Lung (tissue), 12 donors: ENCODE data around the gene EPHB1. TPM values are rescaled to one million over a fixed set of nuclear protein-coding genes. Genes with fewer than 3 reads are reported as not detected.

Source experiments
- ATAC-seq: fragments of 200-7000 bp; cut with Tn5 transposase; one replicate; pipeline ENCODE4 v1.9.1; 2020; ENCODE audit warnings: moderate number of reproducible peaks; ENCODE audit not compliant: insufficient read depth, low FRiP score
- DNase-seq, 3 donors: peaks; one replicate each; pipeline ENCODE4 v3.0.0-alpha.2; 2013 to 2017
- H3K27ac ChIP-seq, 2 donors: one replicate each; pipeline ENCODE4 v1.5.1; 2013; ENCODE audit warnings: mild to moderate bottlenecking in 2 of 2, moderate library complexity in 2 of 2, control low read depth in 1 of 2, inconsistent platforms in 1 of 2, low read depth in 1 of 2, low read length in 1 of 2
- H3K27me3 ChIP-seq, 3 donors: one replicate each; pipeline ENCODE4 v1.5.1; 2013; ENCODE audit warnings: low read length in 2 of 3; ENCODE audit not compliant: control insufficient read depth in 3 of 3, insufficient read depth in 3 of 3
- H3K36me3 ChIP-seq, 4 donors: one replicate each; pipeline ENCODE4 v1.5.1; 2013; ENCODE audit warnings: low read length in 4 of 4, mild to moderate bottlenecking in 1 of 4, moderate library complexity in 1 of 4; ENCODE audit not compliant: control insufficient read depth in 4 of 4, insufficient read depth in 4 of 4
- H3K4me1 ChIP-seq, 5 donors: one replicate each; pipeline ENCODE4 v1.5.1; 2013; ENCODE audit warnings: low read length in 5 of 5, mild to moderate bottlenecking in 2 of 5, moderate library complexity in 1 of 5; ENCODE audit not compliant: control insufficient read depth in 5 of 5, insufficient read depth in 5 of 5
- H3K4me3 ChIP-seq: one replicate; pipeline ENCODE4 v1.5.1; 2013; ENCODE audit warnings: mild to moderate bottlenecking, control low read depth, moderate library complexity
- H3K9ac ChIP-seq, 2 donors: one replicate each; pipeline ENCODE4 v1.5.1; 2013; ENCODE audit warnings: low read length in 2 of 2, control low read depth in 1 of 2; ENCODE audit not compliant: insufficient read depth in 1 of 2
- H3K9me3 ChIP-seq, 4 donors: one replicate each; pipeline ENCODE4 v1.5.1; 2013; ENCODE audit warnings: low read length in 3 of 4, mild to moderate bottlenecking in 1 of 4, moderate library complexity in 1 of 4; ENCODE audit not compliant: control insufficient read depth in 4 of 4, insufficient read depth in 3 of 4
- CTCF ChIP-seq: IDR thresholded peaks from 2 replicates; pipeline ENCODE4 v1.5.1; 2012; ENCODE audit warnings: mild to moderate bottlenecking; ENCODE audit errors: control extremely low read depth, extremely low read depth
- WGBS, 2 donors: extraction: QIAGEN DNeasy Blood & Tissue Kit; methylation state at CpG; one replicate each; pipeline ENCODE4 v1.1.7; 2013; 5-methylcytosine and 5-hydroxymethylcytosine counted together
- polyA plus RNA-seq, 2 donors: library from polyadenylated mRNA; stranded (reverse); fragments of 200-250 nt; gene quantifications; one replicate each; pipeline ENCODE4 v1.2.1, GENCODE V29; 2013
- total RNA-seq, 2 donors: library from RNA; depleted of rRNA in 1 of 2; stranded (reverse); fragments of >200 nt in 1 of 2; gene quantifications; one replicate each; pipeline ENCODE4 v1.2.1, GENCODE V29; 2014 to 2021
- donor health status: control.
- donor health status: control.
- donor health status: Bipolar disorder and iron deficiency.
- donor health status: healthy.
- donor health status: DM: yes; HTN: yes; CAD: no.

Gene EPHB1
- total and polyA plus RNA-seq, 4 donors, result 0.30 to 6.3 (median 2.1) TPM

- no peak overlapping the region for H3K27ac ChIP-seq
- no peak for TF ChIP-seq CTCF
- ATAC-seq (no peak), DNase-seq (no peak)
- WGBS, 2 donors, result 41 to 65% methylated on average over 2 of the region's 2 CpGs
- peaks cover 0 to 3% (median 0%) of the 10 kb centered on the region in 4 donors for H3K9me3 ChIP-seq
- H3K27me3 ChIP-seq, result no peaks in the 10 kb centered on the region
- no peaks in the 10 kb centered on the region for H3K36me3 ChIP-seq
- no peaks in the 10 kb centered on the region for H3K4me1 ChIP-seq
- no peak overlapping the region for H3K4me3 ChIP-seq
- no peak overlapping the region for H3K9ac ChIP-seq
These were observed 246.5 kb downstream of the EPHB1 start for GRCh38 chr3:135041601-135042000.

- Histone ChIP-seq H3K4me3 (no peak overlapping the region), H3K4me1 (no peaks in the 10 kb centered on the region), H3K9ac (no peak overlapping the region), H3K27ac (no peak overlapping the region), H3K27me3 (no peaks in the 10 kb centered on the region), H3K36me3 (no peaks in the 10 kb centered on the region), H3K9me3 (peaks cover 0 to 6% (median 0%) of the 10 kb centered on the region in 4 donors)
- no peak for DNase-seq
- TF ChIP-seq CTCF, result no peak
- 88 to 93% methylated on average over 4 of the region's 4 CpGs for WGBS, 2 donors
- no peak for ATAC-seq
These were observed 252.0 kb downstream of the EPHB1 start for GRCh38 chr3:135047061-135047460.

- Histone ChIP-seq H3K9ac (no peak overlapping the region), H3K4me3 (no peak overlapping the region), H3K27me3 (no peaks in the 10 kb centered on the region), H3K4me1 (no peaks in the 10 kb centered on the region), H3K27ac (no peak overlapping the region), H3K9me3 (peaks cover 0 to 6% (median 0%) of the 10 kb centered on the region in 4 donors), H3K36me3 (no peaks in the 10 kb centered on the region)
- ATAC-seq (no peak), DNase-seq (peak in 1 of 3 donors; percentile 1)
- 79% methylated on average over 3 of the region's 3 CpGs for WGBS, 2 donors
- TF ChIP-seq CTCF, result no peak
These were observed 255.5 kb downstream of the EPHB1 start for GRCh38 chr3:135050536-135050935.

GRCh38 chr3:135051409-135051973 is 256.4 kb downstream of the EPHB1 start:
- H3K27ac ChIP-seq, result no peak overlapping the region
- H3K36me3 ChIP-seq, result no peaks in the 10 kb centered on the region
- H3K9me3 ChIP-seq, result peaks cover 0 to 6% (median 0%) of the 10 kb centered on the region in 4 donors
- TF ChIP-seq CTCF, result no peak
- no peaks in the 10 kb centered on the region for H3K4me1 ChIP-seq
- no peak for ATAC-seq
- DNase-seq, result no peak
- H3K9ac ChIP-seq, result no peak overlapping the region
- H3K27me3 ChIP-seq, result no peaks in the 10 kb centered on the region
- 77 to 86% methylated on average over 4 of the region's 4 CpGs for WGBS, 2 donors
- H3K4me3 ChIP-seq, result no peak overlapping the region
